Spleen (tissue), 11 donors: Measurements from ENCODE around the gene EML6. TPM values are rescaled to one million over a fixed set of nuclear protein-coding genes. Genes with fewer than 3 reads are reported as not detected.

Experiments used
- DNase-seq: peaks from one replicate; pipeline ENCODE4 v3.0.0-alpha.2; 2020
- H3K27ac ChIP-seq, 8 donors: fragments of 200-600 bp; sonication (generic) in 7 of 8; 1 replicate in 4 of 8; 2 replicates in 4 of 8; pipeline versions ENCODE4 v1.5.0 to v1.8.0; 2016 to 2021; ENCODE audit warnings: inconsistent platforms in 4 of 8, mild to moderate bottlenecking in 4 of 8, moderate library complexity in 1 of 8
- H3K27me3 ChIP-seq, 7 donors: fragments of 200-600 bp; sonication (generic) in 6 of 7; replicated peaks in 1 of 7; 1 replicate in 4 of 7; 2 replicates in 3 of 7; pipeline versions ENCODE4 v1.5.0 to v1.8.0; 2016 to 2021; ENCODE audit warnings: inconsistent platforms in 3 of 7, mild to moderate bottlenecking in 1 of 7
- H3K36me3 ChIP-seq, 6 donors: fragments of 200-600 bp; sonication (generic) in 5 of 6; 1 replicate in 4 of 6; 2 replicates in 2 of 6; pipeline versions ENCODE4 v1.5.0 to v1.8.0; 2016 to 2021; ENCODE audit warnings: inconsistent platforms in 2 of 6
- H3K4me1 ChIP-seq, 6 donors: fragments of 200-600 bp; sonication (generic) in 5 of 6; 1 replicate in 3 of 6; 2 replicates in 3 of 6; pipeline versions ENCODE4 v1.5.0 to v1.8.0; 2016 to 2021; ENCODE audit warnings: inconsistent platforms in 3 of 6
- H3K4me3 ChIP-seq, 8 donors: fragments of 200-600 bp; sonication (generic) in 7 of 8; 1 replicate in 4 of 8; 2 replicates in 4 of 8; pipeline versions ENCODE4 v1.5.0 to v1.8.0; 2016 to 2021; ENCODE audit warnings: inconsistent platforms in 4 of 8, mild to moderate bottlenecking in 4 of 8, moderate library complexity in 2 of 8
- H3K9me3 ChIP-seq, 8 donors: fragments of 200-600 bp; sonication (generic) in 7 of 8; 1 replicate in 4 of 8; 2 replicates in 4 of 8; pipeline versions ENCODE4 v1.5.0 to v1.8.0; 2016 to 2021; ENCODE audit warnings: inconsistent platforms in 4 of 8
- POLR2A ChIP-seq, 3 donors: fragments of 450-650 bp; IDR thresholded peaks; one replicate each; pipeline ENCODE4 v1.5.1; 2017; ENCODE audit warnings: antibody characterized with exemption in 3 of 3, mild to moderate bottlenecking in 1 of 3
- POLR2AphosphoS5 ChIP-seq, 3 donors: sonication (generic); formaldehyde crosslinking; IDR thresholded peaks; one replicate each; pipeline ENCODE4 v1.5.1; 2017; ENCODE audit warnings: antibody characterized with exemption in 3 of 3
- WGBS, 5 donors: extraction: QIAGEN DNeasy Blood & Tissue Kit in 3 of 5; methylation state at CpG; one replicate each; pipeline versions ENCODE4 v1.1.5 to v1.1.7; 2013 to 2018; 5-methylcytosine and 5-hydroxymethylcytosine counted together
- intact Hi-C: fragments of 100-400 bp; cut with DNase I; formaldehyde crosslinking; loops from one replicate; pipeline ENCODE4 v1.15.0; 2023; ENCODE audit warnings: low total_unique reads
- polyA plus RNA-seq, 3 donors: library from polyadenylated mRNA; stranded (reverse); fragments of 200-250 nt; gene quantifications; one replicate each; pipeline ENCODE4 v1.2.1, GENCODE V29; 2013
- total RNA-seq, 7 donors: library from RNA; depleted of rRNA in 3 of 7; stranded (reverse); fragments of >200 nt in 3 of 7; fragmentation: NEBNext Ultra II Directional in 4 of 7; extraction: Animal tissue kit (Norgen Biotek cat#: 25700) in 4 of 7; gene quantifications; one replicate each; pipeline versions ENCODE4 v1.1.0 to v1.2.1, GENCODE V29; 2016 to 2021
- TF ChIP-seq, protein P1 (sequence below), 11 experiments: fragments of 200-600 bp in 7 of 11; fragments of 450-650 bp in 4 of 11; sonication (generic) in 4 of 11; IDR thresholded peaks in 8 of 11; conservative IDR thresholded peaks in 3 of 11; 1 replicate in 7 of 11; 2 replicates in 4 of 11; pipeline versions ENCODE4 v1.4.0 to v1.8.0; 2016 to 2021; ENCODE audit warnings: antibody characterized with exemption in 11 of 11, inconsistent platforms in 4 of 11, mild to moderate bottlenecking in 1 of 11
- donor health status: healthy with polysubstance abuse.
- donor health status: DM: no; HTN: no; CAD: no; lungs with moderate emphysema.
- donor health status: DM: no; HTN: no; CAD: no.
- donor health status: Bipolar disorder and iron deficiency.
- donor health status: healthy.
- donor health status: DM: no; HTN: no; CAD: no.
- donor health status: DM: yes; HTN: yes; CAD: no.

EML6 gene
- total and polyA plus RNA-seq, 10 donors = 4.7 to 18.2 (median 7.6) TPM

DNA sequence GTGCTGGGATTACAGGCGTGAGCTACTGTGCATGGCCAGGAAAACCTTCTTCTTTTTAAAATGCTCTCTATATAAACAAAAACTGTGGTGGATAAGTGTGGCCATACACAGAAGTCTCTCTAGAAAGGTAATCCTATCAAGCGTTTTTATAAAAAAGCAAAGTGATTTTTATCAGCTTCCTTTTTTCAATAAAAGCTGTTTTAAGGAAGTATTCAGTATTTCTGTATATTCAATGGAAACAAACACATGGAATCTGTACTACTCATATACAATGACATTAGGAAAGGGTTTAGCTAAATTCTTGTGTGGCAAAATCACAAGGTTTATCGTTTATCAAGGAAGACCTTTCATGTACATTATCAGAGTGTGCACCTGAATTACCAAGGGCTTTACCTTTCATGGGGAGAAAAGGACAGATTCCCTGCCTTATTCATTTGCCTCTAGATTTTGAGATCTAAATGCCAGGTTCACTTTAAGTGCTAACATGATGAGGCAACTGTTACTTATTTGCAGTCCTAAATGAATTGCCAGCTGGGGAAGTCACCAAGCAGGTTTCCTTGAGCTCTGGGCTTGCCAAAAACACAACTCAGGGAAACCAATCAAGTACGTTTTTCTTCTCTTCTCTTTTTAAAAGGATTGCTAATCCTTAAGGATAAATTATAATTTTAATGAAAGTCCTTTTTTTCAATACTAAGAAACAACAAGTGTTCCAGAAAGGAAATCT is 256.0 kb downstream of the EML6 start:
- Histone ChIP-seq H3K4me3 (no peak overlapping the region), H3K27ac (peak overlapping the region in 4 of 8 donors; percentile 7 to 26 (median 23)), H3K27me3 (no peaks in the 10 kb centered on the region), H3K36me3 (peaks cover 0 to 53% (median 14%) of the 10 kb centered on the region in 6 donors), H3K4me1 (peaks cover 4 to 82% (median 50%) of the 10 kb centered on the region in 6 donors), H3K9me3 (no peaks in the 10 kb centered on the region)
- no peak for TF ChIP-seq POLR2AphosphoS5 (IDR thresholded peaks at IDR 0.05)
- TF ChIP-seq, protein P1, sequence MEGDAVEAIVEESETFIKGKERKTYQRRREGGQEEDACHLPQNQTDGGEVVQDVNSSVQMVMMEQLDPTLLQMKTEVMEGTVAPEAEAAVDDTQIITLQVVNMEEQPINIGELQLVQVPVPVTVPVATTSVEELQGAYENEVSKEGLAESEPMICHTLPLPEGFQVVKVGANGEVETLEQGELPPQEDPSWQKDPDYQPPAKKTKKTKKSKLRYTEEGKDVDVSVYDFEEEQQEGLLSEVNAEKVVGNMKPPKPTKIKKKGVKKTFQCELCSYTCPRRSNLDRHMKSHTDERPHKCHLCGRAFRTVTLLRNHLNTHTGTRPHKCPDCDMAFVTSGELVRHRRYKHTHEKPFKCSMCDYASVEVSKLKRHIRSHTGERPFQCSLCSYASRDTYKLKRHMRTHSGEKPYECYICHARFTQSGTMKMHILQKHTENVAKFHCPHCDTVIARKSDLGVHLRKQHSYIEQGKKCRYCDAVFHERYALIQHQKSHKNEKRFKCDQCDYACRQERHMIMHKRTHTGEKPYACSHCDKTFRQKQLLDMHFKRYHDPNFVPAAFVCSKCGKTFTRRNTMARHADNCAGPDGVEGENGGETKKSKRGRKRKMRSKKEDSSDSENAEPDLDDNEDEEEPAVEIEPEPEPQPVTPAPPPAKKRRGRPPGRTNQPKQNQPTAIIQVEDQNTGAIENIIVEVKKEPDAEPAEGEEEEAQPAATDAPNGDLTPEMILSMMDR (IDR thresholded peaks at IDR 0.05 in 8 of 11, conservative IDR thresholded peaks at IDR 0.05 in 3 of 11) = no peak
- no peak for TF ChIP-seq POLR2A (IDR thresholded peaks at IDR 0.05)
- DNase-seq = no peak
- intact Hi-C loops = no loop called here
- WGBS, 5 donors = 48 to 66% (median 59%) methylated on average over 4 of the region's 4 CpGs

DNA sequence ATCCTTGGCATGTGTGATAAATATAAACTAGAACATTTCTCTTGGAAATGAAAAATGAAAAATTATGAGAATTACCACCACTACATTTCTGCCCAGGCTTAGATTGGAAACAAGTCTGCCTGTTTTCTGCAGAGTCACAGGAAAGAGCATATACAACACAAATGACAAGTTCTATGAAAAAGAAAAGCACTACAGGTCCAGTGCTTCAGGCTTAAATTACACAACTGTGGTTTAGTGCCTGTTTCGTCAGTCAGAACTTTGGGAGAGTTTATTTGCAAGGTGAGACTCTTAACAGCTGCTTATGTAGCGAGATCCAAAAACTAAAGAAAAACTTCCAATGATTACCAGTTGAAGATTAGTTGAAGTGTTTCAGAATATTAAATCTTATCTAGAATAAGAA is 257.9 kb downstream of the EML6 start:
- DNase-seq = no peak
- 72 to 93% (median 77%) methylated on average over 2 of the region's 2 CpGs for WGBS, 5 donors
- intact Hi-C loops = no loop called here
- H3K27ac ChIP-seq = no peak overlapping the region
- no peaks in the 10 kb centered on the region for H3K27me3 ChIP-seq
- peaks cover 2 to 64% (median 21%) of the 10 kb centered on the region in 6 donors for H3K36me3 ChIP-seq
- TF ChIP-seq POLR2A (IDR thresholded peaks at IDR 0.05) = no peak
- no peak for TF ChIP-seq POLR2AphosphoS5 (IDR thresholded peaks at IDR 0.05)
- TF ChIP-seq, protein P1 (IDR thresholded peaks at IDR 0.05 in 8 of 11, conservative IDR thresholded peaks at IDR 0.05 in 3 of 11) = no peak
- H3K4me3 ChIP-seq = no peak overlapping the region
- peaks cover 4 to 84% (median 48%) of the 10 kb centered on the region in 6 donors for H3K4me1 ChIP-seq
- H3K9me3 ChIP-seq = no peaks in the 10 kb centered on the region

GRCh38 chr2:54983345-54984220 is 260.1 kb downstream of the EML6 start:
- DNase-seq = no peak
- H3K27ac ChIP-seq = no peak overlapping the region
- 58 to 80% (median 61%) methylated on average over 3 of the region's 3 CpGs for WGBS, 5 donors
- TF ChIP-seq POLR2AphosphoS5 (IDR thresholded peaks at IDR 0.05) (no peak), POLR2A (IDR thresholded peaks at IDR 0.05) (no peak)
- TF ChIP-seq, protein P1 (IDR thresholded peaks at IDR 0.05 in 8 of 11, conservative IDR thresholded peaks at IDR 0.05 in 3 of 11) = no peak
- intact Hi-C loops = no loop called here
- peaks cover 2 to 65% (median 27%) of the 10 kb centered on the region in 6 donors for H3K36me3 ChIP-seq
- H3K4me1 ChIP-seq = peaks cover 8 to 80% (median 36%) of the 10 kb centered on the region in 6 donors
- H3K4me3 ChIP-seq = no peak overlapping the region
- H3K9me3 ChIP-seq = no peaks in the 10 kb centered on the region
- H3K27me3 ChIP-seq = no peaks in the 10 kb centered on the region

DNA sequence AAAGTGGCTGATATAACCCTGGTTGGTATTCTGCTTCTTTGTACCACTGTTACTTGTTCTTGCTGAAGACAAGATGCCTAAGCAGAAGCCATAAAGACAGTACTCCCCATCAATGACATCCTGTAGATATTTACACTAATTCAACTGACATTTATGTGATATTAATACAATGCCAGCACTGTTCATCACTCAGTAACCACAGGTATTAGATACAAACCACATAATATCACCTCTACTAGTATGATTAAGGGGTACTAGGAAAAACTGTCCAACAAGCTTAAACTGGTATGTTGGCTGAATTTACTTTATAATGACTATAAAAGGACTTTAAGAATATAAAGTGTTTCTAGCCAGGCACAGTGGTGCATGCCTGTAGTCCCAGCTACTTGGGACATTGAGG is 261.0 kb downstream of the EML6 start:
- Histone ChIP-seq H3K27me3 (no peaks in the 10 kb centered on the region), H3K4me3 (no peak overlapping the region), H3K4me1 (peaks cover 3 to 76% (median 38%) of the 10 kb centered on the region in 6 donors), H3K9me3 (no peaks in the 10 kb centered on the region), H3K36me3 (peaks cover 2 to 65% (median 27%) of the 10 kb centered on the region in 6 donors), H3K27ac (no peak overlapping the region)
- no peak for DNase-seq
- intact Hi-C loops = no loop called here
- no peak for TF ChIP-seq POLR2A (IDR thresholded peaks at IDR 0.05)
- TF ChIP-seq, protein P1 (IDR thresholded peaks at IDR 0.05 in 8 of 11, conservative IDR thresholded peaks at IDR 0.05 in 3 of 11) = no peak
- no peak for TF ChIP-seq POLR2AphosphoS5 (IDR thresholded peaks at IDR 0.05)
